GM12801 (cell line): ENCODE results near the gene AMZ2.

Source experiments
- TF ChIP-seq, protein P1 (sequence below): IDR thresholded peaks from one replicate; pipeline ENCODE4 v1.5.1; 2011; ENCODE audit warnings: control low read depth; ENCODE audit not compliant: insufficient read length; ENCODE audit errors: extremely low read depth

The AMZ2 gene

DNA sequence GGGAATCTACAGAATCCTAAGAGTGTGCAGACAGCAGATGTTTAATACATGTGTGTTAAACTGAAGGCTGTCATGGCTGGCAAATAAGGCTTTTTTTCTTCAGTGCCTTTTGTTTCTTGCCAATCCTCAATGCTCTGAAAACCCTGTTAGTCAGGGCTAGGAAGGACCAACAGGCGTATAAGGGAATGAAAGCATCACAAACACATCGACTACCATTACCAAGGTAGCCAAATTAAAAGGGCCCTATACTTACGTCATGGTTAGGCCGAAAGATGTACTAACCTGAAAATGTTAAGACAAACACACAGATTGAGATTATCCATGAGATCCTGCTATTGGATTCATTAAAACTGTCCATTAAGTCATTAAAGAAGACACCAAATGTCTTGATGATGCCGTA, 30.0 kb downstream of the AMZ2 start:
- TF ChIP-seq, protein P1, sequence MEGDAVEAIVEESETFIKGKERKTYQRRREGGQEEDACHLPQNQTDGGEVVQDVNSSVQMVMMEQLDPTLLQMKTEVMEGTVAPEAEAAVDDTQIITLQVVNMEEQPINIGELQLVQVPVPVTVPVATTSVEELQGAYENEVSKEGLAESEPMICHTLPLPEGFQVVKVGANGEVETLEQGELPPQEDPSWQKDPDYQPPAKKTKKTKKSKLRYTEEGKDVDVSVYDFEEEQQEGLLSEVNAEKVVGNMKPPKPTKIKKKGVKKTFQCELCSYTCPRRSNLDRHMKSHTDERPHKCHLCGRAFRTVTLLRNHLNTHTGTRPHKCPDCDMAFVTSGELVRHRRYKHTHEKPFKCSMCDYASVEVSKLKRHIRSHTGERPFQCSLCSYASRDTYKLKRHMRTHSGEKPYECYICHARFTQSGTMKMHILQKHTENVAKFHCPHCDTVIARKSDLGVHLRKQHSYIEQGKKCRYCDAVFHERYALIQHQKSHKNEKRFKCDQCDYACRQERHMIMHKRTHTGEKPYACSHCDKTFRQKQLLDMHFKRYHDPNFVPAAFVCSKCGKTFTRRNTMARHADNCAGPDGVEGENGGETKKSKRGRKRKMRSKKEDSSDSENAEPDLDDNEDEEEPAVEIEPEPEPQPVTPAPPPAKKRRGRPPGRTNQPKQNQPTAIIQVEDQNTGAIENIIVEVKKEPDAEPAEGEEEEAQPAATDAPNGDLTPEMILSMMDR, result no peak

DNA sequence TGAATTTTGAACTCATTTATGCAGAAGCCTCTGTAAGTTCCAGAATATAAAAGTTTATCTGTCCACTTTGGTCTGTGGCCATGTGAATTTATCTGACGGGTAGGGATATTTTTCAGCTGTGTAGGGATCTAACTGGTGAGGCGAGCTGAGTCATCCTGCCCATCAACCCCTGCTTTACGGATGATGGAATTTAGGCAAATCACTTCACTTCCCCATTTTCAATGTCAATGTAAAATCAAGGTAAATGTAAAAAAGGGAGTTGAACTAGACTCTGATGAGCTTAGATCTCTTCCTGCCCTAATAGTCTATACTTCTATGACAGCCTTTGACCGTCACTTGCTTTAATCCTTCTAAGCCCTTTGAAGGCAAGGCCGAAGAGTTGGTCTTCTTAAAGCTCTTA, 40.5 kb downstream of the AMZ2 start:
- TF ChIP-seq, protein P1, result no peak

DNA sequence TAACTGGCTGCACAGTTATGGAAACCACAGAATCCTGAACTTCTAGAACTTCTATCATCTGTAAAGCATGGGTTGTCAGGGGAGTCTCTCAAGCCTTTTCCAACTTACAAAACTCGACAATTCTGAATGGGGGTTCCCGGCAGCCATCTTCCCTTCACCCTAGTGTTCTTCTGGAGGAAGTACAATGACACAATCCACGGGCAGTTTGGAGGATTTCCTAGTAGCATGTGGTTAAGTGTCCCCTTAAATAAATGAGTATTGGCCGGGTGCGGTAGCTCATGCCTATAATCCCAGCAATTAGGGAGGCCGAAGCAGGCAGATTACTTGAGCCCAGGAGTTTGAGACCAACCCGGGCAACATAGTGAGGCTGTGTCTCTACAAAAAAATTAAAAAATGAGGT, 41.0 kb downstream of the AMZ2 start:
- TF ChIP-seq, protein P1, result no peak

DNA sequence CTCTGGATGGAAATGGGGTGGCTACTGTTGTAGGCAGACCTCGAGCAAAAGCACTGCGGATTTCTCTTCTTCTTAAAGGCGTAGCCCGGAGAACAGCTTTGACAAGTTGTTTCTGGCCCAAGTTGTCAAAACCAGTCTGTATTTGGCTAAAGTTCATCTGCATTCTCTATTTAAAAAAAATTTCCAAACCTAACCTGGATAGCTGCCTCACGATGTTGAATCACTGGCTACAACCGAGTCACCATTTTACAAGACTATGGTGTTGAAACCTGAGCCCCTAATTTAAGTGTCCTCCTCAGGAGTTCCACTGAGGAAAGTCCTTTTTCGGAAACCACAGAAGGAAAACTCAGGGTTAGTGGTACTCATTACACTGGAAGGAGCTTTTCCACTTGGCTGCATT, 41.6 kb downstream of the AMZ2 start:
- TF ChIP-seq, protein P1, result no peak

DNA sequence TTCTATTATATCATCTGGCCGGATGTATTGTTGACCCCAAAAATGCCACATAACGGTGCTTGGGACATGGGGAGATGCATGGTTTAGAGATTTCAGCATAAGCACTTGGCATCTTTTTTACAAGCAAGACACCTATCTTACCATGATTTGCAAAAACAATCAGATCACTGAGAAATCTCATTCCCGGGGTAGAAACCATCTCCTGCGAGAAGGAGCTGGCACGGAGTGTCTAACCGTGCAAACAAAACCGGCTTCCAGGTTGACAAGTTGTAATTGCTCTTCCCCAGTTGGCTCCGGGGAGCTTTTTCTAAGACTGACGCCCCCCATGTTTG, 42.1 kb downstream of the AMZ2 start:
- TF ChIP-seq, protein P1, result no peak

DNA sequence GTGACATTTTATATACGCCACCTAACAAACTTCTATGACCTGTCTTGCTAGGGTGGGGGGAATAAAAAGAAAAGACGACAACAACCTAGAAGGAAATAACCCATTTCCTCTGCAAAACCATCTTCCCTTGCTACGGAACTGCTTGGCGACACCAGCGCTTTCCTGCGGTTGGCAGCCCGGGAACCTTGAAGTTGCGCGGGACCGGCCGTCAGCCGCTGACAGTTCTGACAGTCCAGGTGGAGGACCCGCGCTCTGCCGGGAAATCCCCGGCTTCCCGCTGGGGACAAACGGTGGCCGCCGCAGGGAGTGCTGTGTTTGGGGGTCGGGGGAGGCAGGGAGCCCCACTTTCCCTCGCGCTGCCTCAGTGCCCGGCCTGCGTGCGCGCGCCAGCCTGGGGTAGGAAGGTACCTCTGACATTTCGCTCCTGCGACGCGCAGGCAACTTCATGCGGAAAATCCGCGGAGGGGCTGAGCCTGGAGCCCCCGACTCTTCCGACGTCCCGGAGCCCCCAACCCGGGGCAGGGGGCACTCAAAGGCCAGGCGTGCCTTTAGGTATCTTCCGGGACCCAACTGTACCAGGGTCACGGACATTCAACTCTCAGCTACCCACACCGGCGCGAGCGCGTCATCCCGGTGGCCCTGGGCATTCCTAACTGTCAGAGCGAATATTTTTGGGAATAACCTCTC, 42.6 kb downstream of the AMZ2 start:
- TF ChIP-seq, protein P1, result no peak

DNA sequence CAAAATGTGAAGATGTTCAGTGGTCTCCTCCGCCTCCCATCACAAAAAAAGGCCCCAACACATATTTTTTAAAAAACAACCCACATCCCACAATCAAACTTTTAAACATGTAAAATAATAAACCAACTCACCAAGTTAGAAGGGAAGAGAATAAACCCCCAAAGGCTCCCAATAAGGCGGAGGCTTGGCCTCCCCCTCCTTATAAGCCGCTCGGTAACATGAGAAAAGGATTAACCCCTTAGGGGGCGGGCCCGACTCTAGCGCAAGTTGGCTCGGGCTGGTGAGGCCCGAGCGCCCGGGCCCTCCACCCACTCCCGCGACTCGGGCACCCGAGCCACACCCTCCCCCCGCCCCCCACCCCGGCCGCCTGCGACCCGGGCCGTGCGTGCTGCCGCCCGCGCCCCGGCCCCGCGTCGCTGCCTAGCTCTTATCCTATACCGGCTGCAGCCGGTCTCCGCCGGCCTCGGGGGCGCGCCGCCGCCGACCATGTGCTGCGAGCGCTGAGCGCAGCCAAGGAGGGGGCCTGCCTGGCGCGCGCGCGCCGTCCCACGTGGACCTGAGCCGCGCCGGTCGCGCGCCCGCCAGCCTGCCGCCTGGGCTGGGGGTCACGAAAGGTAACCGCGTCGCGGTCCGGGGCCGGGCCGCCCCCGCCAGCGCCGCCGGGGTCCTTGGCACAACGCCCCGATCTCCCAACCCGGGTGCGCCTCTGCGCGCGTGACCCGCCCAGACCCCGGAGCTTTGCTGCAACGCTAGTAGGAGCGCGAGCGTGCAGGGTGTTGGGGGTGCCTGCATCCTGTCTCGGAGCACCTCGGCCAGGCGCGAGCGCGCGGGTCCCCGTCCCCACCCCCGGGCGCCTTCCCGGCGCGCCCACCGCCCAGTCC, 43.4 kb downstream of the AMZ2 start, which contains the start of the genes ARSG and SLC16A6:
ARSG (plus strand) TSS at position 541 of the 881 bp plus-strand sequence. CDS start 15,999 bp downstream, outside the sequence.
SLC16A6 (minus strand) TSS at position 173 of the 881 bp plus-strand sequence. CDS start 12,807 bp downstream, outside the sequence.
- TF ChIP-seq, protein P1, result no peak
